IPS-15b (cell line): ENCODE data around the gene RNASEH1.
A peak's percentile ranks its signal among the peaks of the same experiment; 100 is the strongest.

ENCODE experiments used
- H3K27me3 ChIP-seq: one replicate; pipeline ENCODE4 v1.6.1; 2013; ENCODE audit warnings: low read length; ENCODE audit not compliant: control insufficient read depth, insufficient read depth
- H3K36me3 ChIP-seq: one replicate; pipeline ENCODE4 v1.6.1; 2013; ENCODE audit warnings: low read length; ENCODE audit not compliant: control insufficient read depth, insufficient read depth
- H3K4me1 ChIP-seq: one replicate; pipeline ENCODE4 v1.6.1; 2013; ENCODE audit warnings: mild to moderate bottlenecking, low read length; ENCODE audit not compliant: control insufficient read depth, insufficient read depth
- H3K4me3 ChIP-seq: one replicate; pipeline ENCODE4 v1.5.1; 2013; ENCODE audit warnings: low read depth, low read length
- H3K9ac ChIP-seq: one replicate; pipeline ENCODE4 v1.6.1; 2013; ENCODE audit warnings: low read depth, mild to moderate bottlenecking, low read length
- H3K9me3 ChIP-seq: one replicate; pipeline ENCODE4 v1.6.1; 2013; ENCODE audit warnings: mild to moderate bottlenecking, low read length; ENCODE audit not compliant: control insufficient read depth, insufficient read depth

Gene RNASEH1

GRCh38 chr2:3598912-3599854 lies 41.0 kb upstream of the RNASEH1 start:
- Histone ChIP-seq H3K36me3 (no peaks in the 10 kb centered on the region), H3K4me3 (no peak overlapping the region), H3K9ac (no peak overlapping the region), H3K27me3 (peaks cover 2% of the 10 kb centered on the region), H3K4me1 (peaks cover 3% of the 10 kb centered on the region), H3K9me3 (no peaks in the 10 kb centered on the region)

- Histone ChIP-seq H3K27me3 (peaks cover 2% of the 10 kb centered on the region), H3K36me3 (no peaks in the 10 kb centered on the region), H3K4me3 (no peak overlapping the region), H3K4me1 (peaks cover 3% of the 10 kb centered on the region), H3K9ac (no peak overlapping the region), H3K9me3 (no peaks in the 10 kb centered on the region)
Observed at GRCh38 chr2:3598197-3598910, 40.2 kb upstream of the RNASEH1 start.

- H3K36me3 ChIP-seq, result no peaks in the 10 kb centered on the region
- H3K9me3 ChIP-seq, result no peaks in the 10 kb centered on the region
- H3K9ac ChIP-seq, result no peak overlapping the region
- peaks cover 3% of the 10 kb centered on the region for H3K4me1 ChIP-seq
- H3K27me3 ChIP-seq, result peaks cover 2% of the 10 kb centered on the region
- no peak overlapping the region for H3K4me3 ChIP-seq
Observed at GRCh38 chr2:3597567-3597966, 39.4 kb upstream of the RNASEH1 start.

GRCh38 chr2:3596901-3597417 lies 38.8 kb upstream of the RNASEH1 start:
- H3K27me3 ChIP-seq, result peaks cover 2% of the 10 kb centered on the region
- no peak overlapping the region for H3K9ac ChIP-seq
- no peak overlapping the region for H3K4me3 ChIP-seq
- no peaks in the 10 kb centered on the region for H3K9me3 ChIP-seq
- no peaks in the 10 kb centered on the region for H3K36me3 ChIP-seq
- peaks cover 3% of the 10 kb centered on the region for H3K4me1 ChIP-seq

- Histone ChIP-seq H3K4me1 (peaks cover 3% of the 10 kb centered on the region), H3K9ac (no peak overlapping the region), H3K27me3 (peaks cover 2% of the 10 kb centered on the region), H3K36me3 (no peaks in the 10 kb centered on the region), H3K9me3 (no peaks in the 10 kb centered on the region), H3K4me3 (no peak overlapping the region)
Observed at GRCh38 chr2:3595985-3596384, 37.9 kb upstream of the RNASEH1 start.

- H3K36me3 ChIP-seq, result no peaks in the 10 kb centered on the region
- peaks cover 2% of the 10 kb centered on the region for H3K27me3 ChIP-seq
- H3K4me1 ChIP-seq, result peaks cover 3% of the 10 kb centered on the region
- peak overlapping the region; percentile 18 for H3K4me3 ChIP-seq
- H3K9ac ChIP-seq, result no peak overlapping the region
- no peaks in the 10 kb centered on the region for H3K9me3 ChIP-seq
Observed at GRCh38 chr2:3595404-3595803, 37.3 kb upstream of the RNASEH1 start.

GRCh38 chr2:3594493-3595281 lies 36.6 kb upstream of the RNASEH1 start, which contains the start of gene COLEC11:
Gene COLEC11 (plus strand): TSS chr2:3595112. CDS start chr2:3604341, 9,229 bp downstream.
- Histone ChIP-seq H3K36me3 (no peaks in the 10 kb centered on the region), H3K4me1 (peaks cover 3% of the 10 kb centered on the region), H3K27me3 (peaks cover 2% of the 10 kb centered on the region), H3K9me3 (no peaks in the 10 kb centered on the region), H3K9ac (no peak within 1 kb of the TSS), H3K4me3 (peak within 1 kb of the TSS; percentile 18)

- no peaks in the 10 kb centered on the region for H3K27me3 ChIP-seq
- no peak overlapping the region for H3K9ac ChIP-seq
- H3K36me3 ChIP-seq, result no peaks in the 10 kb centered on the region
- H3K4me1 ChIP-seq, result no peaks in the 10 kb centered on the region
- no peak overlapping the region for H3K4me3 ChIP-seq
- no peaks in the 10 kb centered on the region for H3K9me3 ChIP-seq
Observed at GRCh38 chr2:3589086-3589485, 31.0 kb upstream of the RNASEH1 start.

GRCh38 chr2:3588084-3588483 lies 30.0 kb upstream of the RNASEH1 start:
- Histone ChIP-seq H3K4me3 (no peak overlapping the region), H3K9ac (no peak overlapping the region), H3K36me3 (peaks cover 3% of the 10 kb centered on the region), H3K4me1 (no peaks in the 10 kb centered on the region), H3K9me3 (no peaks in the 10 kb centered on the region), H3K27me3 (no peaks in the 10 kb centered on the region)

GRCh38 chr2:3587432-3587831 lies 29.3 kb upstream of the RNASEH1 start:
- no peak overlapping the region for H3K9ac ChIP-seq
- H3K4me1 ChIP-seq, result no peaks in the 10 kb centered on the region
- no peaks in the 10 kb centered on the region for H3K27me3 ChIP-seq
- peaks cover 3% of the 10 kb centered on the region for H3K36me3 ChIP-seq
- no peaks in the 10 kb centered on the region for H3K9me3 ChIP-seq
- H3K4me3 ChIP-seq, result no peak overlapping the region

- no peaks in the 10 kb centered on the region for H3K9me3 ChIP-seq
- no peaks in the 10 kb centered on the region for H3K4me1 ChIP-seq
- H3K36me3 ChIP-seq, result peaks cover 3% of the 10 kb centered on the region
- H3K9ac ChIP-seq, result no peak overlapping the region
- no peak overlapping the region for H3K4me3 ChIP-seq
- H3K27me3 ChIP-seq, result no peaks in the 10 kb centered on the region
Observed at GRCh38 chr2:3587021-3587420, 28.9 kb upstream of the RNASEH1 start.
